MM.1S (cell line): ENCODE data around the gene SMC4.

Experiments
- DNase-seq: peaks from one replicate; pipeline ENCODE4 v3.0.0-alpha.2; 2015
- H2AFZ ChIP-seq: fragments of 300-600 bp; sonication (generic); 2 replicates; pipeline ENCODE4 v1.6.0; 2016; ENCODE audit warnings: antibody characterized with exemption, low read length
- H3F3A ChIP-seq: fragments of 300-600 bp; sonication (generic); 2 replicates; pipeline ENCODE4 v1.6.1; 2016; ENCODE audit warnings: mild to moderate bottlenecking, antibody characterized with exemption, low read length, moderate library complexity, mixed read lengths; ENCODE audit not compliant: insufficient read depth
- H3K27ac ChIP-seq: fragments of 300-600 bp; sonication (generic); 2 replicates; pipeline ENCODE4 v1.5.1; 2016; ENCODE audit warnings: mild to moderate bottlenecking, low read length
- H3K27me3 ChIP-seq: fragments of 300-600 bp; sonication (generic); replicated peaks from 2 replicates; pipeline ENCODE4 v1.6.0; 2016; ENCODE audit warnings: low read length; ENCODE audit not compliant: insufficient read depth
- H3K36me3 ChIP-seq: fragments of 300-600 bp; sonication (generic); replicated peaks from 2 replicates; pipeline ENCODE4 v1.6.1; 2016; ENCODE audit warnings: mild to moderate bottlenecking, low read length, mixed read lengths; ENCODE audit not compliant: insufficient read depth
- H3K4me1 ChIP-seq: fragments of 300-600 bp; sonication (generic); 2 replicates; pipeline ENCODE4 v1.6.1; 2016; ENCODE audit warnings: low read length, mixed read lengths
- H3K4me2 ChIP-seq: fragments of 300-600 bp; sonication (generic); 2 replicates; pipeline ENCODE4 v1.6.0; 2016; ENCODE audit warnings: low read depth, low read length
- H3K4me3 ChIP-seq: fragments of 300-600 bp; sonication (generic); 2 replicates; pipeline ENCODE4 v1.5.1; 2016; ENCODE audit warnings: low read length, mixed read lengths
- H3K79me2 ChIP-seq: fragments of 300-600 bp; sonication (generic); 2 replicates; pipeline ENCODE4 v1.6.1; 2016; ENCODE audit warnings: mixed run types, low read length, mixed read lengths
- H3K9ac ChIP-seq: fragments of 300-600 bp; sonication (generic); 2 replicates; pipeline ENCODE4 v1.6.1; 2016; ENCODE audit warnings: low read length, mixed read lengths
- H3K9me2 ChIP-seq: fragments of 300-600 bp; sonication (generic); replicated peaks from 2 replicates; pipeline ENCODE4 v1.6.1; 2016; ENCODE audit warnings: mild to moderate bottlenecking, low read length, mixed read lengths; ENCODE audit not compliant: insufficient read depth
- H3K9me3 ChIP-seq: fragments of 300-600 bp; sonication (generic); replicated peaks from 2 replicates; pipeline ENCODE4 v1.6.1; 2016; ENCODE audit warnings: mild to moderate bottlenecking, low read length, mixed read lengths; ENCODE audit not compliant: insufficient read depth
- H4K20me1 ChIP-seq: fragments of 300-600 bp; sonication (generic); 2 replicates; pipeline ENCODE4 v1.6.1; 2016; ENCODE audit warnings: mild to moderate bottlenecking, low read length, moderate library complexity, mixed read lengths; ENCODE audit not compliant: insufficient read depth
- CTCF ChIP-seq: fragments of 300-600 bp; sonication (generic); IDR thresholded peaks from 2 replicates; pipeline ENCODE4 v1.5.1; 2016; ENCODE audit warnings: antibody characterized with exemption, low read length, mixed read lengths
- EZH2 ChIP-seq: fragments of 300-600 bp; sonication (generic); optimal IDR thresholded peaks from 2 replicates; pipeline ENCODE3; 2017; ENCODE audit warnings: low read depth, mild to moderate bottlenecking, antibody characterized with exemption, low read length, mixed read lengths
- EZH2phosphoT487 ChIP-seq: fragments of 300-600 bp; sonication (generic); IDR thresholded peaks from 2 replicates; pipeline ENCODE4 v1.6.1; 2018; ENCODE audit warnings: antibody characterized with exemption, low read length

Gene SMC4

GRCh38 chr3:160437083-160437455, 37.6 kb downstream of the SMC4 start:
- Histone ChIP-seq H3K4me1 (no peaks in the 10 kb centered on the region), H3F3A (peaks cover 75% of the 10 kb centered on the region)

GRCh38 chr3:160440687-160441086, 41.2 kb downstream of the SMC4 start:
- peaks cover 46% of the 10 kb centered on the region for H3F3A ChIP-seq
- H4K20me1 ChIP-seq = 0 out of 2 replicates have a peak, but pooled peaks cover under 1% of the 10 kb centered on the region
- H3K4me1 ChIP-seq = peaks cover 9% of the 10 kb centered on the region; the same call in 1 of the 2 replicates
- no peak overlapping the region for H3K4me3 ChIP-seq
- H3K9me3 ChIP-seq = no peaks in the 10 kb centered on the region
- no peaks in the 10 kb centered on the region for H3K9me2 ChIP-seq
- H3K4me2 ChIP-seq = no peak overlapping the region
- no peak for TF ChIP-seq EZH2
- no peak for TF ChIP-seq EZH2phosphoT487
- no peak for TF ChIP-seq CTCF
- peaks cover 97% of the 10 kb centered on the region for H3K79me2 ChIP-seq
- H3K9ac ChIP-seq = no peak overlapping the region
- no peak overlapping the region for H2AFZ ChIP-seq
- no peaks in the 10 kb centered on the region for H3K27me3 ChIP-seq
- no peak for DNase-seq
- H3K27ac ChIP-seq = no peak overlapping the region
- peaks cover 12% of the 10 kb centered on the region for H3K36me3 ChIP-seq

More at GRCh38 chr3:160437083-160437455, 37.6 kb downstream of the SMC4 start:
- H3K9me2 ChIP-seq = no peaks in the 10 kb centered on the region
- no peaks in the 10 kb centered on the region for H3K27me3 ChIP-seq
- H4K20me1 ChIP-seq = peaks cover 3% of the 10 kb centered on the region; the same call in 1 of the 2 replicates
- H3K9ac ChIP-seq = no peak overlapping the region
- H3K79me2 ChIP-seq = peaks cover 97% of the 10 kb centered on the region
- no peaks in the 10 kb centered on the region for H3K9me3 ChIP-seq
- H3K4me2 ChIP-seq = no peak overlapping the region
- no peak overlapping the region for H3K4me3 ChIP-seq
- H3K36me3 ChIP-seq = peaks cover 38% of the 10 kb centered on the region
- no peak overlapping the region for H3K27ac ChIP-seq
- no peak overlapping the region for H2AFZ ChIP-seq
- TF ChIP-seq CTCF (no peak), EZH2 (no peak), EZH2phosphoT487 (no peak)
- DNase-seq = no peak

GRCh38 chr3:160444411-160444810, 45.0 kb downstream of the SMC4 start:
- Histone ChIP-seq H3K36me3 (peaks cover 8% of the 10 kb centered on the region; the same call in 1 of the 2 replicates), H3K79me2 (peaks cover 97% of the 10 kb centered on the region), H3K9ac (no peak overlapping the region), H2AFZ (no peak overlapping the region), H3F3A (peaks cover 25% of the 10 kb centered on the region), H3K27me3 (no peaks in the 10 kb centered on the region), H3K4me1 (peaks cover 20% of the 10 kb centered on the region), H3K9me3 (no peaks in the 10 kb centered on the region), H3K4me3 (no peak overlapping the region), H3K4me2 (no peak overlapping the region), H3K27ac (no peak overlapping the region), H4K20me1 (no peaks in the 10 kb centered on the region), H3K9me2 (no peaks in the 10 kb centered on the region)
- DNase-seq = no peak
- TF ChIP-seq CTCF = no peak
